K562 (cell line): ENCODE measurements around the gene ELOVL1. TPM values are rescaled to one million over a fixed set of nuclear protein-coding genes. Genes with fewer than 3 reads are reported as not detected.

Experiments used
- ATF2 ChIP-seq: sonication (generic); formaldehyde crosslinking; IDR thresholded peaks from 2 replicates; pipeline ENCODE4 v1.8.1; 2022; ENCODE audit warnings: missing genetic modification reagents
- MAZ ChIP-seq, 2 experiments: fragments of 450-650 bp in 1 of 2; sonication (generic) in 1 of 2; formaldehyde crosslinking; IDR thresholded peaks in 1 of 2; conservative IDR thresholded peaks in 1 of 2; 2 replicates each; pipeline versions ENCODE4 v1.4.0 to v1.5.0; 2020; ENCODE audit warnings: mild to moderate bottlenecking in 1 of 2, missing genetic modification reagents in 1 of 2
- MYBL2 ChIP-seq, 2 experiments: fragments of 450-650 bp in 1 of 2; sonication (generic) in 1 of 2; formaldehyde crosslinking in 1 of 2; IDR thresholded peaks; 2 replicates each; pipeline versions ENCODE4 v1.6.1 to v1.8.1; 2017 to 2022; ENCODE audit warnings: borderline replicate concordance in 1 of 2, inconsistent platforms in 1 of 2, low read depth in 1 of 2, mild to moderate bottlenecking in 1 of 2, missing genetic modification reagents in 1 of 2, moderate library complexity in 1 of 2
- ZBTB5 ChIP-seq: fragments of 450-650 bp; IDR thresholded peaks from 2 replicates; pipeline ENCODE4 v1.6.1; 2017; ENCODE audit warnings: antibody characterized with exemption
- polyA plus RNA-seq, 8 experiments: library from polyadenylated mRNA; depleted of rRNA in 4 of 8; stranded (reverse) in 5 of 8; unstranded in 3 of 8; fragments of >200 nt; fragmentation: Nextera tagmentation in 2 of 8; fragmentation: Illumina TruSeq in 1 of 8; extraction: Ambion mirVana in 2 of 8; extraction: Trizol in 1 of 8; gene quantifications; 2 replicates each; pipeline versions ENCODE4 v1.2.1 to v1.2.3, GENCODE V29; 2011 to 2014; ENCODE audit warnings: inconsistent platforms in 1 of 8, missing spikeins in 1 of 8
- total RNA-seq, 7 experiments: library from RNA; depleted of rRNA in 6 of 7; stranded (reverse); fragments of >200 nt in 6 of 7; fragmentation: Illumina TruSeq in 2 of 7; extraction: Trizol in 2 of 7; gene quantifications; 2 replicates each; pipeline versions ENCODE4 v1.2.1 to v1.2.3, GENCODE V29; 2011 to 2021; ENCODE audit warnings: low replicate concordance in 1 of 7
- TF ChIP-seq, protein P1 (sequence below): fragments of 450-650 bp; conservative IDR thresholded peaks from 2 replicates; pipeline ENCODE4 v1.6.1; 2016; ENCODE audit warnings: missing genetic modification characterization, low read depth, mild to moderate bottlenecking, missing compliant biosample characterization, moderate library complexity
- TF ChIP-seq, protein P2 (sequence below): fragments of 200-800 bp; sonication (Bioruptor generic); IDR thresholded peaks from 2 replicates; pipeline ENCODE4 v1.6.1; 2017; ENCODE audit warnings: missing genetic modification characterization, missing compliant biosample characterization
- TF ChIP-seq, protein P3 (sequence below), 3 experiments: IDR thresholded peaks in 2 of 3; conservative IDR thresholded peaks in 1 of 3; 2 replicates each; pipeline ENCODE4 v1.5.1; 2011 to 2012; ENCODE audit warnings: low read length in 3 of 3, mild to moderate bottlenecking in 3 of 3, control low read depth in 2 of 3, improper control_type of control experiment in 1 of 3, inconsistent platforms in 1 of 3, low read depth in 1 of 3, mixed read lengths in 1 of 3, moderate library complexity in 1 of 3; ENCODE audit not compliant: insufficient read depth in 2 of 3
- TF ChIP-seq, protein P4 (sequence below), 2 experiments: fragments of 150-350 bp in 1 of 2; IDR thresholded peaks; 2 replicates each; pipeline ENCODE4 v1.6.1; 2012 to 2016; ENCODE audit warnings: low read depth in 2 of 2, low read length in 2 of 2, mild to moderate bottlenecking in 1 of 2, moderate library complexity in 1 of 2

ELOVL1 gene
- total and polyA plus RNA-seq, 9 of the 15 experiments (the other 6 are each of a cell fraction or from before 2014, with no cell fraction given), result 51.0 to 157 (median 70.3) TPM

- TF ChIP-seq, protein P1, sequence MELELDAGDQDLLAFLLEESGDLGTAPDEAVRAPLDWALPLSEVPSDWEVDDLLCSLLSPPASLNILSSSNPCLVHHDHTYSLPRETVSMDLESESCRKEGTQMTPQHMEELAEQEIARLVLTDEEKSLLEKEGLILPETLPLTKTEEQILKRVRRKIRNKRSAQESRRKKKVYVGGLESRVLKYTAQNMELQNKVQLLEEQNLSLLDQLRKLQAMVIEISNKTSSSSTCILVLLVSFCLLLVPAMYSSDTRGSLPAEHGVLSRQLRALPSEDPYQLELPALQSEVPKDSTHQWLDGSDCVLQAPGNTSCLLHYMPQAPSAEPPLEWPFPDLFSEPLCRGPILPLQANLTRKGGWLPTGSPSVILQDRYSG (tag), result no peak
- no peak for TF ChIP-seq ZBTB5
- TF ChIP-seq MAZ (CRISPR knock-in tag; conservative IDR thresholded peaks at IDR 0.05 in 1 of 2, IDR thresholded peaks at IDR 0.05 in 1 of 2), result peak; percentile 56 to 61; a peak in 1 of 4 replicates
- TF ChIP-seq MYBL2 (IDR thresholded peaks at IDR 0.05; ENCODE audit: low read depth), result no peak
- TF ChIP-seq MYBL2 (CRISPR knock-in tag; IDR thresholded peaks at IDR 0.05; ENCODE audit: borderline replicate concordance), result no peak
- TF ChIP-seq, protein P2, sequence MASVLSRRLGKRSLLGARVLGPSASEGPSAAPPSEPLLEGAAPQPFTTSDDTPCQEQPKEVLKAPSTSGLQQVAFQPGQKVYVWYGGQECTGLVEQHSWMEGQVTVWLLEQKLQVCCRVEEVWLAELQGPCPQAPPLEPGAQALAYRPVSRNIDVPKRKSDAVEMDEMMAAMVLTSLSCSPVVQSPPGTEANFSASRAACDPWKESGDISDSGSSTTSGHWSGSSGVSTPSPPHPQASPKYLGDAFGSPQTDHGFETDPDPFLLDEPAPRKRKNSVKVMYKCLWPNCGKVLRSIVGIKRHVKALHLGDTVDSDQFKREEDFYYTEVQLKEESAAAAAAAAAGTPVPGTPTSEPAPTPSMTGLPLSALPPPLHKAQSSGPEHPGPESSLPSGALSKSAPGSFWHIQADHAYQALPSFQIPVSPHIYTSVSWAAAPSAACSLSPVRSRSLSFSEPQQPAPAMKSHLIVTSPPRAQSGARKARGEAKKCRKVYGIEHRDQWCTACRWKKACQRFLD (CRISPR knock-in tag), result peak; percentile 40; the same call in 1 of the 2 replicates
- TF ChIP-seq, protein P3, sequence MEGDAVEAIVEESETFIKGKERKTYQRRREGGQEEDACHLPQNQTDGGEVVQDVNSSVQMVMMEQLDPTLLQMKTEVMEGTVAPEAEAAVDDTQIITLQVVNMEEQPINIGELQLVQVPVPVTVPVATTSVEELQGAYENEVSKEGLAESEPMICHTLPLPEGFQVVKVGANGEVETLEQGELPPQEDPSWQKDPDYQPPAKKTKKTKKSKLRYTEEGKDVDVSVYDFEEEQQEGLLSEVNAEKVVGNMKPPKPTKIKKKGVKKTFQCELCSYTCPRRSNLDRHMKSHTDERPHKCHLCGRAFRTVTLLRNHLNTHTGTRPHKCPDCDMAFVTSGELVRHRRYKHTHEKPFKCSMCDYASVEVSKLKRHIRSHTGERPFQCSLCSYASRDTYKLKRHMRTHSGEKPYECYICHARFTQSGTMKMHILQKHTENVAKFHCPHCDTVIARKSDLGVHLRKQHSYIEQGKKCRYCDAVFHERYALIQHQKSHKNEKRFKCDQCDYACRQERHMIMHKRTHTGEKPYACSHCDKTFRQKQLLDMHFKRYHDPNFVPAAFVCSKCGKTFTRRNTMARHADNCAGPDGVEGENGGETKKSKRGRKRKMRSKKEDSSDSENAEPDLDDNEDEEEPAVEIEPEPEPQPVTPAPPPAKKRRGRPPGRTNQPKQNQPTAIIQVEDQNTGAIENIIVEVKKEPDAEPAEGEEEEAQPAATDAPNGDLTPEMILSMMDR (IDR thresholded peaks at IDR 0.05 in 2 of 3, conservative IDR thresholded peaks at IDR 0.05 in 1 of 3; ENCODE audit: insufficient read depth in 2 of 3, low read depth in 1 of 3, low read length in 3 of 3), result no peak
- TF ChIP-seq, protein P4, sequence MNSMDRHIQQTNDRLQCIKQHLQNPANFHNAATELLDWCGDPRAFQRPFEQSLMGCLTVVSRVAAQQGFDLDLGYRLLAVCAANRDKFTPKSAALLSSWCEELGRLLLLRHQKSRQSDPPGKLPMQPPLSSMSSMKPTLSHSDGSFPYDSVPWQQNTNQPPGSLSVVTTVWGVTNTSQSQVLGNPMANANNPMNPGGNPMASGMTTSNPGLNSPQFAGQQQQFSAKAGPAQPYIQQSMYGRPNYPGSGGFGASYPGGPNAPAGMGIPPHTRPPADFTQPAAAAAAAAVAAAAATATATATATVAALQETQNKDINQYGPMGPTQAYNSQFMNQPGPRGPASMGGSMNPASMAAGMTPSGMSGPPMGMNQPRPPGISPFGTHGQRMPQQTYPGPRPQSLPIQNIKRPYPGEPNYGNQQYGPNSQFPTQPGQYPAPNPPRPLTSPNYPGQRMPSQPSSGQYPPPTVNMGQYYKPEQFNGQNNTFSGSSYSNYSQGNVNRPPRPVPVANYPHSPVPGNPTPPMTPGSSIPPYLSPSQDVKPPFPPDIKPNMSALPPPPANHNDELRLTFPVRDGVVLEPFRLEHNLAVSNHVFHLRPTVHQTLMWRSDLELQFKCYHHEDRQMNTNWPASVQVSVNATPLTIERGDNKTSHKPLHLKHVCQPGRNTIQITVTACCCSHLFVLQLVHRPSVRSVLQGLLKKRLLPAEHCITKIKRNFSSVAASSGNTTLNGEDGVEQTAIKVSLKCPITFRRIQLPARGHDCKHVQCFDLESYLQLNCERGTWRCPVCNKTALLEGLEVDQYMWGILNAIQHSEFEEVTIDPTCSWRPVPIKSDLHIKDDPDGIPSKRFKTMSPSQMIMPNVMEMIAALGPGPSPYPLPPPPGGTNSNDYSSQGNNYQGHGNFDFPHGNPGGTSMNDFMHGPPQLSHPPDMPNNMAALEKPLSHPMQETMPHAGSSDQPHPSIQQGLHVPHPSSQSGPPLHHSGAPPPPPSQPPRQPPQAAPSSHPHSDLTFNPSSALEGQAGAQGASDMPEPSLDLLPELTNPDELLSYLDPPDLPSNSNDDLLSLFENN (IDR thresholded peaks at IDR 0.05; ENCODE audit: low read depth in 2 of 2, low read length in 2 of 2), result peak in 1 of 2 experiments; percentile 65; a peak in 1 of 4 replicates
- no peak for TF ChIP-seq ATF2
Observed at GRCh38 chr1:43389326-43390313, 21.8 kb upstream of the ELOVL1 start, which contains the start of the genes MED8 and SZT2 (continued).
